ENCODE results near the gene HABP2.

GRCh38 chr10:113576852-113577251 lies 24.0 kb downstream of the HABP2 start:
- TF ChIP-seq CTCF (IDR thresholded peaks at IDR 0.05; ENCODE audit: insufficient read depth, low read depth, low read length) (no peak), EZH2 (IDR thresholded peaks at IDR 0.05; ENCODE audit: insufficient read depth, low read length) (no peak)

Measured in astrocyte (in vitro differentiated cells and primary cell).